ENCODE results near the gene ATP1B3. TPM values are rescaled to one million over a fixed set of nuclear protein-coding genes. Genes with fewer than 3 reads are reported as not detected.
"Not testable (repeated sequence)": the region's sequence is repeated elsewhere in the genome, so short reads cannot be mapped to it uniquely, and the experiment has no call there.

ATP1B3 gene
- total and polyA plus RNA-seq, 10 of the 15 experiments (the other 5 are each of a cell fraction or from before 2014, with no cell fraction given): 41.4 to 200 (median 94.0) TPM

DNA sequence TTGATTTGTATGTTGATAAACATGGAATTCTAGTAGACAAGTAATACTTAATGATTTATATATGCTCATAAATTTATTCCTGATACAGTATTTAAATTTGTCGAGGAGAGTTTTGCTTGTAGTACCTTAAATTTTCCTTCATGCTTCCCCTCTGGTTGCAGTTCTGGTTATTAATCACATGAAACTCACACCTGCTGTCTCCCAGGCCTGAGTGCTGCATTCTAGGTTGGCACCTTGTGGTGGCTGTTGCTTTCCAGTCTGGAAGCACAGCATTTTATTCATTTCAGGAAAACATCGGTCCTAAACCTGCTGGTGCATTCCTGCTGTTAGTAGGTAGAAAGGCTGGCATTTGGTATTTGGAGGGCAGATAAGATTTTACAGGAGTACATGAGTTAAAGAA, 44.9 kb downstream of the ATP1B3 start (continued):
- TF ChIP-seq NFIC (IDR thresholded peaks at IDR 0.05; ENCODE audit: low read depth, low read length): no peak
- TF ChIP-seq MYC (IDR thresholded peaks at IDR 0.05; ENCODE audit: insufficient read depth, insufficient read length, insufficient replicate concordance, low read length, severe bottlenecking): no peak
- TF ChIP-seq YY1 (IDR thresholded peaks at IDR 0.05; ENCODE audit: low read depth, low read length): no peak
- TF ChIP-seq, protein P1, sequence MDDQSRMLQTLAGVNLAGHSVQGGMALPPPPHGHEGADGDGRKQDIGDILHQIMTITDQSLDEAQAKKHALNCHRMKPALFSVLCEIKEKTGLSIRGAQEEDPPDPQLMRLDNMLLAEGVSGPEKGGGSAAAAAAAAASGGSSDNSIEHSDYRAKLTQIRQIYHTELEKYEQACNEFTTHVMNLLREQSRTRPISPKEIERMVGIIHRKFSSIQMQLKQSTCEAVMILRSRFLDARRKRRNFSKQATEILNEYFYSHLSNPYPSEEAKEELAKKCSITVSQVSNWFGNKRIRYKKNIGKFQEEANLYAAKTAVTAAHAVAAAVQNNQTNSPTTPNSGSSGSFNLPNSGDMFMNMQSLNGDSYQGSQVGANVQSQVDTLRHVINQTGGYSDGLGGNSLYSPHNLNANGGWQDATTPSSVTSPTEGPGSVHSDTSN (IDR thresholded peaks at IDR 0.05; ENCODE audit: insufficient replicate concordance, low read depth, low read length): no peak

DNA sequence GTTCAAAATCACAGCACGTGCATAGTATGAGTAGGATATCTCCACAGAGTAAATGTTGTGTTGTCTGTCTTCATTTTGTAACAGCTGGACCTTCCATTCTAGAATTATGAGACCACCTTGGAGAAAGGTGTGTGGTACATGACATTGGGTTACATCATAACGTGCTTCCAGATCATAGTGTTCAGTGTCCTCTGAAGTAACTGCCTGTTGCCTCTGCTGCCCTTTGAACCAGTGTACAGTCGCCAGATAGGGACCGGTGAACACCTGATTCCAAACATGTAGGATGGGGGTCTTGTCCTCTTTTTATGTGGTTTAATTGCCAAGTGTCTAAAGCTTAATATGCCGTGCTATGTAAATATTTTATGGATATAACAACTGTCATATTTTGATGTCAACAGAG, 49.2 kb downstream of the ATP1B3 start:
- H3K9ac ChIP-seq (ENCODE audit: control insufficient read depth, insufficient read depth, low read length); CTCF ChIA-PET; DNase-seq (ENCODE audit: low read depth, low spot score); intact Hi-C loops (cut with micrococcal nuclease; ENCODE audit: unreplicated experiment); H3K27me3 ChIP-seq (replicated peaks in 1 of 2; ENCODE audit: control insufficient read depth in 2 of 2, insufficient read depth in 2 of 2, low read length in 1 of 2); H3K27ac ChIP-seq (ENCODE audit: control insufficient read depth, insufficient read depth); H4K20me1 ChIP-seq (ENCODE audit: control insufficient read depth, insufficient read depth); in situ Hi-C loops (cut with MboI); H3K4me3 ChIP-seq; RAD21 ChIA-PET (ENCODE audit: unreplicated experiment); H3K79me2 ChIP-seq (ENCODE audit: control insufficient read depth, insufficient read depth, low read length); ATAC-seq; SMC1A ChIA-PET (ENCODE audit: uncharacterized antibody, unreplicated experiment); H3K4me2 ChIP-seq (ENCODE audit: control insufficient read depth, insufficient read depth); H3K4me1 ChIP-seq (ENCODE audit: control insufficient read depth, insufficient read depth, low read length); H3K9me3 ChIP-seq (replicated peaks; ENCODE audit: control insufficient read depth, insufficient read depth, low read length); H2AFZ ChIP-seq (ENCODE audit: control insufficient read depth, low read depth, low read length); H3K36me3 ChIP-seq (ENCODE audit: control insufficient read depth in 2 of 2, insufficient read depth in 2 of 2, low read length in 1 of 2); POLR2A ChIA-PET: not testable (repeated sequence)
- peak; percentile 74 for FAIRE-seq
- BruUV-seq (replicated peaks): TSS peak; percentile 68
- 98% methylated on average over 5 of the region's 5 CpGs for WGBS (ENCODE audit: insufficient coverage, insufficient replicate concordance, low lambda C conversion rate, missing lambda C conversion rate)

DNA sequence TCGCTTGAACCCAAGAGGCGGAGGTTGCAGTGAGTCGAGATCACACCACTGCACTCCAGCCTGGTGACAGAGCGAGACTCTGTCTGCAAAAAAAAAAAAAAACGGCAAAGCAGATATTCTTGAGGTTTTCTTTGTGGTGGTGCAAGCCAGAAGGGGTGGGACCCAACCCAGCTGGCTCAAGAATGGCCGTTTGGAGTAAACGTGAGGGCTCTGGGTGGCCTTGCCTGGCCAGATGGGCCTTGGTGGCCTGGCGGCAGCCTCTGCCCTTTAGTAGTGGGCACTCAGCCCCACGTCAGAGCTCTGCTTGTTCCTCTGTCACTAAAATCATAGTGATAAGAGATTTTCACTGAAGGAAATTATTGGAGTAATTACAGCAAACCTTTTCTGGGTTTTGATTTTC, 50.5 kb downstream of the ATP1B3 start:
- H3K36me3 ChIP-seq (ENCODE audit: control insufficient read depth in 2 of 2, insufficient read depth in 2 of 2, low read length in 1 of 2): peaks cover 4 to 6% of the 10 kb centered on the region in 2 experiments; a peak in 3 of 4 replicates
- no peaks in the 10 kb centered on the region for H4K20me1 ChIP-seq (ENCODE audit: control insufficient read depth, insufficient read depth)
- no peak for DNase-seq (ENCODE audit: low read depth, low spot score)
- WGBS (ENCODE audit: insufficient coverage, insufficient replicate concordance, low lambda C conversion rate, missing lambda C conversion rate): 86% methylated on average over 8 of the region's 9 CpGs
- H3K9me3 ChIP-seq (replicated peaks; ENCODE audit: control insufficient read depth, insufficient read depth, low read length): no peaks in the 10 kb centered on the region
- H3K4me2 ChIP-seq (ENCODE audit: control insufficient read depth, insufficient read depth): no peak overlapping the region
- ChIA-PET CTCF (no interaction called here), RAD21 (ENCODE audit: unreplicated experiment) (no interaction called here), SMC1A (ENCODE audit: uncharacterized antibody, unreplicated experiment) (no interaction called here), POLR2A (interaction anchor here (0.5 kb wide), 1 partner anchor 266 kb away, joined by 3 read pairs; no protein-coding TSS in a partner anchor)
- intact Hi-C loops (cut with micrococcal nuclease; ENCODE audit: unreplicated experiment) (no loop called here), in situ Hi-C loops (cut with MboI) (no loop called here)
- no peaks in the 10 kb centered on the region for H3K27me3 ChIP-seq (replicated peaks in 1 of 2; ENCODE audit: control insufficient read depth in 2 of 2, insufficient read depth in 2 of 2, low read length in 1 of 2)
- H2AFZ ChIP-seq (ENCODE audit: control insufficient read depth, low read depth, low read length): no peak overlapping the region
- no peaks in the 10 kb centered on the region for H3K4me1 ChIP-seq (ENCODE audit: control insufficient read depth, insufficient read depth, low read length)
- FAIRE-seq: no peak
- ATAC-seq: no peak
- no TSS peak for BruUV-seq (replicated peaks)
- H3K27ac ChIP-seq (ENCODE audit: control insufficient read depth, insufficient read depth): no peak overlapping the region
- no peak overlapping the region for H3K4me3 ChIP-seq
- TF ChIP-seq TAF1 (IDR thresholded peaks at IDR 0.05; ENCODE audit: borderline replicate concordance, low read depth, low read length): no peak
- TF ChIP-seq ZNF207 (IDR thresholded peaks at IDR 0.05; ENCODE audit: borderline replicate concordance): no peak
- no peaks in the 10 kb centered on the region for H3K79me2 ChIP-seq (ENCODE audit: control insufficient read depth, insufficient read depth, low read length)
- no peak overlapping the region for H3K9ac ChIP-seq (ENCODE audit: control insufficient read depth, insufficient read depth, low read length)

Data from GM12878 (cell line).